Activated CD8-positive, alpha-beta memory T cell treated with anti-CD3 and anti-CD28 coated beads, Interleukin-2, amount 50 U/mL, for 24 hours (primary cell): ENCODE data around the gene KRT78.

Experiments
- DNase-seq: peaks from one replicate; pipeline ENCODE4 v3.0.0-alpha.2; 2020; ENCODE audit errors: extremely low read depth

KRT78 gene

GRCh38 chr12:52824741-52825410 lies 23.9 kb downstream of the KRT78 start:
- DNase-seq, result no peak

- no peak for DNase-seq
These were observed 24.9 kb downstream of the KRT78 start for GRCh38 chr12:52823761-52824450.

- DNase-seq, result no peak
These were observed 25.9 kb downstream of the KRT78 start for GRCh38 chr12:52822771-52823510.

GRCh38 chr12:52821826-52822660 lies 26.8 kb downstream of the KRT78 start:
- DNase-seq, result no peak

GRCh38 chr12:52821071-52821730 lies 27.6 kb downstream of the KRT78 start:
- no peak for DNase-seq

GRCh38 chr12:52820521-52820920 lies 28.3 kb downstream of the KRT78 start:
- DNase-seq, result no peak

- no peak for DNase-seq
These were observed 28.9 kb downstream of the KRT78 start for GRCh38 chr12:52819731-52820510.

GRCh38 chr12:52818887-52819420 lies 29.8 kb downstream of the KRT78 start:
- DNase-seq, result no peak

GRCh38 chr12:52818388-52818787 lies 30.4 kb downstream of the KRT78 start:
- no peak for DNase-seq

GRCh38 chr12:52817699-52818238 lies 31.0 kb downstream of the KRT78 start:
- DNase-seq, result no peak

- DNase-seq, result no peak
These were observed 31.6 kb downstream of the KRT78 start for GRCh38 chr12:52817003-52817698.

GRCh38 chr12:52815676-52816588 lies 32.9 kb downstream of the KRT78 start:
- DNase-seq, result no peak

- DNase-seq, result no peak
These were observed 33.6 kb downstream of the KRT78 start for GRCh38 chr12:52815161-52815560.

- DNase-seq, result no peak
These were observed 34.1 kb downstream of the KRT78 start for GRCh38 chr12:52814710-52815155.

- no peak for DNase-seq
These were observed 34.7 kb downstream of the KRT78 start, which contains the start of gene KRT4 for GRCh38 chr12:52813885-52814709. Gene KRT4 (minus strand): TSS chr12:52814116. CDS start chr12:52814058, 58 bp downstream.

GRCh38 chr12:52813203-52813819 lies 35.5 kb downstream of the KRT78 start:
- no peak for DNase-seq

- DNase-seq, result no peak
These were observed 36.0 kb downstream of the KRT78 start for GRCh38 chr12:52812749-52813148.
